H1 (cell line): Measurements from ENCODE around the gene FMN2. TPM values are rescaled to one million over a fixed set of nuclear protein-coding genes. Genes with fewer than 3 reads are reported as not detected.

Source experiments
- CTCF ChIA-PET: fragments of 300-600 bp; sonication (Branson Sonifier 250); formaldehyde crosslinking; loops from one replicate; lab custom pipeline; 2021; ENCODE audit not compliant: partially characterized antibody; lab: Charles Lee
- POLR2A ChIA-PET: fragments of 300-600 bp; sonication (Branson Sonifier 250); formaldehyde crosslinking; loops from one replicate; lab custom pipeline; 2021; ENCODE audit warnings: inconsistent platforms; ENCODE audit not compliant: partially characterized antibody; lab: Charles Lee
- DNase-seq, 2 experiments: peaks; one replicate each; pipeline versions ENCODE4 v3.0.0 to v3.0.0-alpha.2; 2010 to 2022; ENCODE audit warnings: low spot score in 2 of 2, low read depth in 1 of 2, mixed read lengths in 1 of 2
- FAIRE-seq: peaks from 2 replicates; lab custom pipeline; 2011; peaks lifted over from hg19 to GRCh38; lab: Jason Lieb, UNC
- H2AFZ ChIP-seq: 2 replicates; pipeline ENCODE4 v1.8.1; 2012; ENCODE audit warnings: low read length, inconsistent platforms
- H2AK5ac ChIP-seq: 2 replicates; pipeline ENCODE4 v1.6.1; 2013; ENCODE audit warnings: low read depth, low read length
- H2BK120ac ChIP-seq: replicated peaks from 2 replicates; pipeline ENCODE3; 2013; ENCODE audit warnings: low read depth, low read length, inconsistent platforms
- H2BK12ac ChIP-seq: 2 replicates; pipeline ENCODE4 v1.6.1; 2013; ENCODE audit warnings: low read depth, low read length
- H2BK15ac ChIP-seq: 2 replicates; pipeline ENCODE4 v1.6.1; 2013; ENCODE audit warnings: low read length
- H2BK20ac ChIP-seq: 2 replicates; pipeline ENCODE4 v1.6.1; 2013; ENCODE audit warnings: low read length
- H2BK5ac ChIP-seq: 2 replicates; pipeline ENCODE4 v1.6.1; 2013; ENCODE audit warnings: low read depth, low read length
- H3K14ac ChIP-seq: 2 replicates; pipeline ENCODE4 v1.6.1; 2013; ENCODE audit warnings: inconsistent platforms; ENCODE audit not compliant: insufficient read length
- H3K18ac ChIP-seq: 2 replicates; pipeline ENCODE4 v1.6.1; 2013; ENCODE audit warnings: low read length; ENCODE audit errors: extremely low read depth
- H3K23ac ChIP-seq: 2 replicates; pipeline ENCODE4 v1.6.1; 2013; ENCODE audit warnings: inconsistent platforms; ENCODE audit not compliant: insufficient read length
- H3K23me2 ChIP-seq: 2 replicates; pipeline ENCODE4 v1.6.1; 2013; ENCODE audit warnings: low read depth, low read length
- H3K27ac ChIP-seq: 2 replicates; pipeline ENCODE4 v1.6.1; 2011; ENCODE audit warnings: low read depth, low read length, inconsistent platforms
- H3K27me3 ChIP-seq, 4 experiments: replicated peaks in 1 of 4; 1 replicate in 1 of 4; 2 replicates in 3 of 4; pipeline versions ENCODE4 v1.6.1 to v1.8.1; 2011 to 2013; ENCODE audit warnings: low read length in 3 of 4, mild to moderate bottlenecking in 3 of 4, inconsistent platforms in 2 of 4, mixed read lengths in 2 of 4, moderate library complexity in 1 of 4; ENCODE audit not compliant: control insufficient read depth in 3 of 4, insufficient read depth in 3 of 4; ENCODE audit errors: extremely low read depth in 1 of 4
- H3K36me3 ChIP-seq, 4 experiments: 2 replicates each; pipeline versions ENCODE4 v1.6.1 to v1.8.1; 2011 to 2013; ENCODE audit warnings: mild to moderate bottlenecking in 4 of 4, low read length in 3 of 4, moderate library complexity in 2 of 4, control low read depth in 1 of 4, inconsistent platforms in 1 of 4; ENCODE audit not compliant: insufficient read depth in 4 of 4, control insufficient read depth in 2 of 4
- H3K4ac ChIP-seq: replicated peaks from 2 replicates; pipeline ENCODE3; 2013; ENCODE audit warnings: low read length, low read depth, mixed read lengths, inconsistent platforms; ENCODE audit not compliant: insufficient read length
- H3K4me1 ChIP-seq, 4 experiments: replicated peaks in 1 of 4; 1 replicate in 1 of 4; 2 replicates in 3 of 4; pipeline versions ENCODE4 v1.6.1 to v1.8.1; 2011 to 2013; ENCODE audit warnings: low read length in 3 of 4, inconsistent platforms in 2 of 4, mixed read lengths in 1 of 4; ENCODE audit not compliant: insufficient read depth in 4 of 4, control insufficient read depth in 3 of 4
- H3K4me2 ChIP-seq, 2 experiments: 2 replicates each; pipeline versions ENCODE4 v1.6.1 to v1.8.1; 2011 to 2013; ENCODE audit warnings: low read depth in 2 of 2, low read length in 2 of 2, control low read depth in 1 of 2, inconsistent platforms in 1 of 2, mild to moderate bottlenecking in 1 of 2; ENCODE audit not compliant: insufficient read depth in 1 of 2
- H3K4me3 ChIP-seq, 4 experiments: fragments of 200-600, 300-600 bp in 1 of 4; sonication (generic), shearing (Covaris generic), sonication (Bioruptor Twin) in 1 of 4; 2 replicates each; pipeline versions ENCODE4 v1.5.1 to v1.8.1; 2011 to 2016; ENCODE audit warnings: low read length in 4 of 4, low read depth in 3 of 4, control low read depth in 2 of 4, inconsistent platforms in 2 of 4, mild to moderate bottlenecking in 2 of 4, mixed read lengths in 1 of 4, moderate library complexity in 1 of 4; ENCODE audit not compliant: insufficient read depth in 2 of 4; ENCODE audit errors: extremely low read depth in 1 of 4
- H3K56ac ChIP-seq: replicated peaks from 2 replicates; pipeline ENCODE3; 2013; ENCODE audit warnings: low read depth, mild to moderate bottlenecking, mixed read lengths, low read length, inconsistent platforms; ENCODE audit not compliant: insufficient read length
- H3K79me1 ChIP-seq: 2 replicates; pipeline ENCODE4 v1.6.1; 2013; ENCODE audit warnings: low read depth, low read length, control low read depth
- H3K79me2 ChIP-seq, 2 experiments: 2 replicates each; pipeline versions ENCODE4 v1.6.1 to v1.8.1; 2012 to 2013; ENCODE audit warnings: low read length in 2 of 2, mild to moderate bottlenecking in 2 of 2, inconsistent platforms in 1 of 2; ENCODE audit not compliant: insufficient read depth in 2 of 2, control insufficient read depth in 1 of 2
- H3K9ac ChIP-seq, 4 experiments: replicated peaks in 1 of 4; 1 replicate in 1 of 4; 2 replicates in 3 of 4; pipeline versions ENCODE4 v1.6.1 to v1.8.1; 2011 to 2013; ENCODE audit warnings: low read depth in 3 of 4, low read length in 3 of 4, control low read depth in 2 of 4, mild to moderate bottlenecking in 2 of 4, moderate library complexity in 2 of 4, inconsistent platforms in 1 of 4; ENCODE audit errors: extremely low read depth in 1 of 4
- H3K9me3 ChIP-seq, 2 experiments: 2 replicates each; pipeline versions ENCODE4 v1.6.1 to v1.8.1; 2012 to 2013; ENCODE audit warnings: mild to moderate bottlenecking in 2 of 2, moderate library complexity in 2 of 2, control low read depth in 1 of 2, inconsistent platforms in 1 of 2, low read depth in 1 of 2, low read length in 1 of 2, mixed read lengths in 1 of 2; ENCODE audit not compliant: insufficient read depth in 2 of 2
- H4K20me1 ChIP-seq, 2 experiments: replicated peaks in 1 of 2; 2 replicates each; pipeline versions ENCODE3 to v1.8.1; 2011 to 2013; ENCODE audit warnings: inconsistent platforms in 2 of 2, low read length in 2 of 2, mild to moderate bottlenecking in 1 of 2; ENCODE audit not compliant: insufficient read depth in 2 of 2, control insufficient read depth in 1 of 2
- H4K5ac ChIP-seq: 2 replicates; pipeline ENCODE4 v1.6.1; 2013; ENCODE audit warnings: low read length, low read depth, mixed read lengths, inconsistent platforms; ENCODE audit not compliant: insufficient read length
- H4K8ac ChIP-seq: 2 replicates; pipeline ENCODE4 v1.8.0; 2013; ENCODE audit warnings: mild to moderate bottlenecking, moderate library complexity, low read length, inconsistent platforms; ENCODE audit not compliant: insufficient read depth; ENCODE audit errors: extremely low read depth
- H4K91ac ChIP-seq: replicated peaks from 2 replicates; pipeline ENCODE3; 2013; ENCODE audit warnings: low read length, mixed read lengths, inconsistent platforms; ENCODE audit not compliant: insufficient read length
- ASH2L ChIP-seq: fragments of 200-600, 300-600 bp; sonication (generic); IDR thresholded peaks from one replicate; pipeline ENCODE4 v1.7.1; 2017; ENCODE audit warnings: low read length
- BACH1 ChIP-seq: IDR thresholded peaks from 2 replicates; pipeline ENCODE4 v1.6.1; 2012; ENCODE audit warnings: low read length, improper control_type of control experiment
- CBX5 ChIP-seq: fragments of 300-800, 300-1000 bp; sonication (generic); IDR thresholded peaks from 2 replicates; pipeline ENCODE4 v1.7.1; 2016; ENCODE audit warnings: antibody characterized with exemption, low read length, low read depth
- CBX8 ChIP-seq: fragments of 300-800, 300-1000 bp; sonication (generic); IDR thresholded peaks from 2 replicates; pipeline ENCODE4 v1.7.1; 2016; ENCODE audit warnings: low read depth, low read length, borderline replicate concordance
- CREB1 ChIP-seq: IDR thresholded peaks from 2 replicates; pipeline ENCODE4 v1.6.1; 2012; ENCODE audit warnings: inconsistent platforms
- CTCF ChIP-seq, 3 experiments: IDR thresholded peaks; 1 replicate in 2 of 3; 2 replicates in 1 of 3; pipeline versions ENCODE4 v1.5.1 to v1.6.1; 2011; ENCODE audit warnings: low read length in 3 of 3, mild to moderate bottlenecking in 3 of 3, inconsistent platforms in 2 of 3, low read depth in 1 of 3, moderate library complexity in 1 of 3; ENCODE audit not compliant: insufficient read depth in 1 of 3; ENCODE audit errors: control extremely low read depth in 1 of 3
- JUN ChIP-seq: IDR thresholded peaks from 2 replicates; pipeline ENCODE4 v1.6.1; 2011; ENCODE audit warnings: low read depth, mild to moderate bottlenecking, improper control_type of control experiment, low read length
- PHF8 ChIP-seq: fragments of 200-600 bp; sonication (generic); conservative IDR thresholded peaks from 2 replicates; pipeline ENCODE4 v1.7.1; 2012; ENCODE audit warnings: low read depth, mild to moderate bottlenecking, inconsistent platforms, low read length, moderate library complexity
- POU5F1 ChIP-seq: IDR thresholded peaks from 2 replicates; pipeline ENCODE4 v1.6.1; 2011; ENCODE audit warnings: low read depth, mild to moderate bottlenecking, low read length, moderate library complexity
- RAD21 ChIP-seq, 2 experiments: IDR thresholded peaks in 1 of 2; conservative IDR thresholded peaks in 1 of 2; 2 replicates each; pipeline ENCODE4 v1.6.1; 2011; ENCODE audit warnings: low read depth in 2 of 2, low read length in 2 of 2, improper control_type of control experiment in 1 of 2, inconsistent platforms in 1 of 2, mild to moderate bottlenecking in 1 of 2, moderate library complexity in 1 of 2
- SIRT6 ChIP-seq: IDR thresholded peaks from one replicate; pipeline ENCODE4 v1.7.1; 2012; ENCODE audit warnings: low read length, inconsistent platforms
- TCF12 ChIP-seq: IDR thresholded peaks from 2 replicates; pipeline ENCODE4 v1.6.1; 2011; ENCODE audit warnings: low read depth, mild to moderate bottlenecking, low read length
- TEAD4 ChIP-seq: IDR thresholded peaks from 2 replicates; pipeline ENCODE4 v1.6.1; 2012; ENCODE audit warnings: low read depth, low read length, inconsistent platforms, mixed read lengths
- WGBS, 2 experiments: shearing (Covaris generic) in 1 of 2; methylation state at CpG; one replicate each; pipeline versions ENCODE4 v1.1.6 to v1.1.7; 2013 to 2015; ENCODE audit warnings: low lambda C conversion rate in 2 of 2, mixed read lengths in 2 of 2, inconsistent platforms in 1 of 2, low coverage in 1 of 2, missing lambda C conversion rate in 1 of 2; ENCODE audit not compliant: insufficient replicate concordance in 2 of 2, insufficient coverage in 1 of 2, insufficient read length in 1 of 2; ENCODE audit errors: extremely low coverage in 1 of 2, missing lambda C conversion rate in 1 of 2; 5-methylcytosine and 5-hydroxymethylcytosine counted together
- polyA plus RNA-seq, 7 experiments: library from polyadenylated mRNA; depleted of rRNA in 3 of 7; stranded (reverse) in 5 of 7; unstranded in 2 of 7; fragments of >200 nt in 5 of 7; fragments of 200-250 nt in 2 of 7; gene quantifications; 1 replicate in 5 of 7; 2 replicates in 1 of 7; 4 replicates in 1 of 7; pipeline versions ENCODE4 v1.2.1 to v1.2.3, GENCODE V29; 2011 to 2013; ENCODE audit warnings: missing spikeins in 2 of 7, mixed read lengths in 2 of 7
- total RNA-seq: library from RNA; stranded (reverse); fragmentation: NEBNext Ultra II Directional; extraction: Animal tissue kit (Norgen Biotek cat#: 25700); gene quantifications from 2 replicates; pipeline ENCODE4 v1.2.1, GENCODE V29; 2021

The FMN2 gene
- total and polyA plus RNA-seq, 2 of the 8 experiments (the other 6 are each of a cell fraction or from before 2014, with no cell fraction given): 0.83 to 2.0 TPM

GRCh38 chr1:240294566-240294965, 202.9 kb downstream of the FMN2 start:
- H2BK15ac ChIP-seq: no peak overlapping the region
- no peaks in the 10 kb centered on the region for H3K9me3 ChIP-seq
- H2BK120ac ChIP-seq: no peak overlapping the region
- DNase-seq (peak; percentile 10 to 52), FAIRE-seq (no peak)
- H3K23me2 ChIP-seq: no peaks in the 10 kb centered on the region
- H4K20me1 ChIP-seq: no peaks in the 10 kb centered on the region
- no peak overlapping the region for H2AK5ac ChIP-seq
- no peaks in the 10 kb centered on the region for H3K79me1 ChIP-seq
- H4K8ac ChIP-seq: no peak overlapping the region
- H2AFZ ChIP-seq: no peak overlapping the region
- WGBS, 2 experiments: 50% methylated on average over 3 of the region's 3 CpGs; no CpG with 5 or more reads in 1 of the 2 experiments
- ChIA-PET POLR2A (no interaction called here), CTCF (interaction anchor here (0.6 to 1.3 kb wide), 3 partner anchors 12 to 226 kb away, joined by 3 to 4 read pairs (median 4); no protein-coding TSS in a partner anchor)
- H3K18ac ChIP-seq: no peak overlapping the region
- no peak overlapping the region for H4K91ac ChIP-seq
- no peak overlapping the region for H4K5ac ChIP-seq
- H3K56ac ChIP-seq: no peak overlapping the region
- H3K27ac ChIP-seq: no peak overlapping the region
- no peak overlapping the region for H2BK5ac ChIP-seq
- no peak overlapping the region for H3K23ac ChIP-seq
- H3K4me3 ChIP-seq: no peak overlapping the region
- no peak for TF ChIP-seq PHF8
- no peak for TF ChIP-seq CBX5
- no peak for TF ChIP-seq SIRT6
- TF ChIP-seq BACH1: no peak
- TF ChIP-seq CBX8: no peak
- TF ChIP-seq CTCF (IDR thresholded peaks at IDR 0.05; ENCODE audit: control extremely low read depth in 1 of 3, insufficient read depth in 1 of 3, low read depth in 1 of 3, low read length in 3 of 3): peak; percentile 36 to 42 (median 39)
- 0 out of 2 replicates have a peak, but pooled peaks have one; percentile 70 for TF ChIP-seq TCF12
- no peak for TF ChIP-seq JUN
- peak; percentile 53; the same call in 1 of the 2 replicates for TF ChIP-seq TEAD4
- no peak for TF ChIP-seq POU5F1
- peak; percentile 39 to 50; a peak in 3 of 4 replicates for TF ChIP-seq RAD21 (IDR thresholded peaks at IDR 0.05 in 1 of 2, conservative IDR thresholded peaks at IDR 0.05 in 1 of 2; ENCODE audit: low read depth in 2 of 2, low read length in 2 of 2)
- no peak for TF ChIP-seq CREB1
- TF ChIP-seq ASH2L: no peak
- no peak overlapping the region for H3K4ac ChIP-seq
- no peaks in the 10 kb centered on the region for H3K79me2 ChIP-seq
- no peak overlapping the region for H3K4me2 ChIP-seq
- no peak overlapping the region for H3K9ac ChIP-seq
- no peak overlapping the region for H2BK20ac ChIP-seq
- no peak overlapping the region for H2BK12ac ChIP-seq
- no peak overlapping the region for H3K14ac ChIP-seq
- H3K4me1 ChIP-seq: no peaks in the 10 kb centered on the region
- no peaks in the 10 kb centered on the region for H3K36me3 ChIP-seq
- H3K27me3 ChIP-seq: no peaks in the 10 kb centered on the region
